GM18858 (cell line): ENCODE data around the gene EHMT1.
"Not testable (repeated sequence)": the region's sequence is repeated elsewhere in the genome, so short reads cannot be mapped to it uniquely, and the experiment has no call there.

Experiments used
- ATAC-seq: cut with Tn5 transposase; IDR thresholded peaks from one replicate; pipeline ENCODE4 v1.9.1; 2021; ENCODE audit not compliant: unreplicated experiment

Gene EHMT1

DNA sequence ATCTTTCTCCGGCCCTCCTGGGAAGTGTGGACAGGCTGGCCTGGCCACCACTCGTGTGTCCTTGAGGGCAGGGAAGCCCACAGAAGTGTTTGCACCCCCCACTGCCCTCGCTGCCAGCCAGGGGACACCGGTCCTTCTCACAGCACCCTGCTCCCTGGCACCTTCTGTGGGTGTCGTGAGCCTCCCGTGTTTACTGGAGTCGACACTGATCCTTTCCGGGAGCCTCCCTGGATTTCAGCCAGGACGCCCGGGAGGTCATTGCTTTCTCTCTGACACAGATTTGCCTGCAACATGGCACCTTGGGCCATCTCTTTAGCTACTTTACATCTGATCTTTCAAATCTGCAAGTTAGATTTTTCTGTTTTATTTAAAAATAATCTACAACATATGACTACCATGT is 138.3 kb downstream of the EHMT1 start:
- no peak for ATAC-seq

DNA sequence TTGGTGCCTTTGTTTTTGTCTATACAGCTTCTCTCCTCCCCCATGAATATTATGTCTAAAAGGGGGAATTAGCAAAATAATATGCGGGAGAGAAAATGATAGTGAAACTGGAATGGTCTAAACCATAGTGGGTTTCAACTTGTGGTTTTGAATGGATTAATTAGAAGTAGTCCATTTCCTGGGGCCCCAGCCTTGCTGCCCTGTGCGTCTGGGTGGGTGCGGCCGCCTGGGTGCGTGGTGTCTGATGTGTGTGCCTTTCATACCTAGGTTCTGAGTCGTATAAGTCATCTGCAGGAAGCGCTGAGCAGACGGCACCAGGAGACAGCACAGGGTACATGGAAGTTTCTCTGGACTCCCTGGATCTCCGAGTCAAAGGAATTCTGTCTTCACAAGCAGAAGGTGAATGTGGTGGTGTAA is 138.8 kb downstream of the EHMT1 start:
- no peak for ATAC-seq

DNA sequence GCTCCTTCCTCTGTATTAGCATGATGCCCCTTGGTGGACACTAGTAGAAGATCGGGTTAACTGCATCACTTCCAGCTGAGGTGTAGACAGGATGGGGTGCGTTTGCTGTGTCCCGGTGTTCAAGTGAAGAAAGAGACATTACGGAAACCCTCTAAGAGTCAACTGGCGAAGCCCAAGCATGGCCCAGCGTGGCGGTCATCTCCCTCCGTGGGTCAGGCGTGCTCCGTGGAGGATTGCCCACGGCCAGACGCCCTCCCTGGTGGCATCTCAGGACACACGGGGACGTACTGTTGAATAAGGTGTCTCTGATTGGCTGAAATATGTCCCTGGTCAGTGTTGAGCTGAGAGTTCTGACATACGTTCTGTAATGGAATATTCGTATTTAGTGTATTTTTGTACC is 139.3 kb downstream of the EHMT1 start:
- no peak for ATAC-seq

DNA sequence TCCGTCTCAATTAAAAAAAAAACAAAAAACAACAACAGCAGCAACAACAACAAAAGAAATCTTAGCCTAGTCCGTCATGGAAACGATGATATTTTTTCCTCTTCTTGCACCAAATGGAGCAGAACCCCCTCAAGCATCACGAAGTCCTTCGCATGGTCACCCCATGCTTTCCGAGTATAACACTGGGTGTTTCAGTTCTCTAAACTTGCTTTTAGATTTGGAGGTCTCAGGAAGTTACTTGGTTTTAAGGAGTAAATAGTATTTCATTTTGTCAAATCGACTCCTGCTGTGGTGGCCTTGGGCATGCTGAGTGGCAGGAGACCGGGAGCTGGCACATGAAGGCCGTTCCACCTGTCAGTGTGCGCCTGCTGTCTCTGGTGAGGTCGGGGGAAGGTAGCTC is 140.3 kb downstream of the EHMT1 start:
- ATAC-seq = no peak

DNA sequence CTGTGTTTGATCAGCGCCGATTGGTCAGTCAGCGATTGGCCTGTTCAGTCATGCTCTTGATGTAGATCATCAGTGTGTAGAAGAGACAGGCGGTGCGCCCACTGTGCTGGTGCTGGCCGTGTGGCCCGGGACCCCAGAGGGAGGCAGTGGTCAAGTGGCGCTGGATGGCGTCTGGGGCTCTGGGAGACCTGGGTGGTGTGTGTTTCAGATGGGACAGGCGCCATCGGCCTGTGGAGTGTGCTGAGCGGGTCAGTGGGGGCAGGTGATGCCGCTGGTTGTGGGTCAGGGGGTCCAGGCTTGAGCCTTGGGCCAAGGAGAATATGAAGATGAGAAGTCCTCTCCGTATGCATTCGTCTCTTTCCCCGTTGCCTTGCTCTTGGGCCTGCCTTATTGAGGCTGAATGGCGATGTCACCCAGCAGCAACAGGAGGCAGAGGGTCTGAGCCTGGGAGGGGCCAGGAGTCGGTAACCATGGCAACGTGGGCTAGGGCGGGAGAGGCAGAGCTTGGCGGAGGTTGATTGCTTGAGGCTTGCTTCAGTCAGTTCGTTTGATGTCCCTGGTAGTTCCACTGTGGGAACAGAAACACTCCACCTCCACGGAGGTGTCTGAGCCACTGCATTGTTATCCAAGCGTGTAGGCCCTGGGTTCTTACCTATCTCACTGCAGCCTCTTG is 141.0 kb downstream of the EHMT1 start:
- no peak for ATAC-seq

DNA sequence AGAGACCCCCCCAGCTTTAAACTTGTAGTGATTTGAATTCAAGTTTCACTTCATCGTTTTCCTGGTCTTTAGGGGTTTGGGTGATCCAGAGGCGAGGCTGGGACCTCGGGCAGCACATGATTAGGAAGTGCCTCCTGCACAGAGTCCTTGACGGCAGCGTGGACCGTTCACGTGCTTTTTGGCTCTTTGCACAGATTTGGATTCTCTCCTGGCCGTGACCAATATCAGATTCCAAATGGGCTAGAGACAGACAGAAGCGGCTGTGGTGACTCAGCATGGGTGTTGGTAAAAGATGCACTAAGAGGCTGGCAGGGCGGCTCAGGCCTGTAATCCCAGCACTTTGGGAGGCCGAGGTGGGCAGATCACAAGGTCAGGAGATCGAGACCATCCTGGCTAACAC is 141.6 kb downstream of the EHMT1 start:
- ATAC-seq = no peak

DNA sequence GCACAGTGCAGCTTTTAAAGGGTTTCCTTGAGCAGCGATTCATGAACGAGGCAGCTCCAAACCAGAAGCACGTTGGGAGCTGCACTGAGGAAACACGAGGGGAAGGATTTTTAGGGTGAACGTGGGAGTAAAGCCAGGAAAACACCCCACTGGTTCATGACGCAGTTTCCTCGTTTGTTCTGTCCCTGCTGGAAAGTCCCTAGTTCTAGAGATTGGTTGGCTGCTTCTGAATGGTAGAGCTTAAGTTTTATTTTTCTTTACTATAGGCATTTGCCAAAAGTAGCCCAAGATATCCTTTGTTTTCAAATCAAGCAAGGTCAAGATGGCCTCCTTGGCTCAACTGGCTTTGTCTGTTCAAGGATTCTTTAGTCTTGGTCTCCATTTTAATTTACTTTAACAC is 142.2 kb downstream of the EHMT1 start:
- ATAC-seq = no peak

DNA sequence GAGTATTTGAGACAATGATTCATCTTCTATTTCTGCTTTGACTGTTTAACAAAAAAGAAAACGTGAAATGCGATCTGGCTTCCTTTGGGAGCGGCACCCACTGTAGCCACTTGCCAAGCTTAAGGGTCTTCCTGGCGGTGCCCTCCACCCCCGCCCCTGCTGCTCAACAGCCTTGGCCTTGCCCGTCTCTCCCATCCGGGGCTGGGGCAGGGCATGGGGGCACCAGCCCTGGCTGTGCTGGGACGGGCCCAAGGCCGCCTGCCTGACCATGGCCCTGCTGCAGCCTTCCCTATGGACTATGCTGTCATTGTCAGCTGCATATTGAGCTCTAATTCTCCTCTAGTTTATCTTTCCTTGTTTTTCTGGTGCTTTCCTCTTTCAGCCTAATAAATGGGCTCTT is 143.0 kb downstream of the EHMT1 start:
- no peak for ATAC-seq

DNA sequence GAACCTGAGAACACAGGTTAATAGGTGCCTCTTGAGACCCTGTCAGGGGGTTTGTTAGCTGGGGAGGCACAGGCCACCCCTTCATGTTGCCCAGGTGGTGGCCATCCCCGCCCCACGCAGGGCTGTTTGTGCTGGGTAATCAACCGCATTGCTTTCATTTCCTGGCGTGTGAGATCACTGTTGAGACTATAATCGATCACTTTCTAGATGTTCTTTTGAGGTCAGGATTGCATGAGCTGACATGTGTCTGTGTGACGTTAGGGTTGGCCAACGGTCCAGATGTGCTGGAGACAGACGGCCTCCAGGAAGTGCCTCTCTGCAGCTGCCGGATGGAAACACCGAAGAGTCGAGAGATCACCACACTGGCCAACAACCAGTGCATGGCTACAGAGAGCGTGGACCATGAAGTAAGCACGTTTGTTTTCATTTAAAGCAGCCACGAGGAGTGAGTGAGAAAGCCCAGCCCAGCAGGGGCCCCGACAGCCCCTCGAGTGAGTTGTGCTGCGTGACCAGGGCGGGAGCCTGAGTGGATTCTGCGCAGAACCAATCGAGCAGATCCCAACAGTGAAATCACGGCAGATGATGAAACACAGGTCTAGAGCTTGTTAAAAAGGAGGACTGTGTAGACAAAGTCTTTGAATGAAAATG is 143.7 kb downstream of the EHMT1 start:
- ATAC-seq = no peak

DNA sequence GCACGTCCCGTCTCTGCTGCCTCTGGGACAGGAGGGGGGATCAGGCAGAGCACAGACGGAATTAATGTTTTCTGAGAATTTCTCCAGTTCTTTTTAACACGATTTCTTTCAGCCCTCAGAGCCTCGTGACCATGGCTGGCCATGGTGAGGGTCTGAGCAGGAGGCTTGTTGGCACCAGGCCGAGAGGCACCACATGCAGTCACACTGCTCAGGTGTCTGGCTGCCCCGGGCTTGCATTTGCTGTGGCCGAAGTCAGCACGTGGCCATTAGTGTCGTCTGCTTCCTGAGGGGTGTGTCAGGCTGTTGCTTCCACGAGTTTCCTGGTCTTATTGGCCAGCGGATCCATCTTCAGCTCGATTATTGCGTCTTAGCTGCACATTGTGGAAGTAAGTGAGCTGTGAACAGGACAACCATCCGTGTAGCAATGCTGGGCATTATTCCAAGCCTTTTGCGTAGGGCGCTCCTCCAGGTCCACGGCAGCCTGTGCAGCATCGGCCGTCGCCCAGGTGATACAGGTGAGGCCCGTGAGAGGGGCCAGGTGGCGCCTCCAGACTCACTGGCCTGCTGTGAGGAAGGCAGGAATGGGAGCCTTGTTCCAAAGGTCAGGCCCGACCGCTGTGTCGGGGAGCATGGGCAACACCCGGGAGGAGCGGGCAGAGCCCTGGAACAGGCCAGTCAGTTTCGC is 144.6 kb downstream of the EHMT1 start:
- no peak for ATAC-seq

DNA sequence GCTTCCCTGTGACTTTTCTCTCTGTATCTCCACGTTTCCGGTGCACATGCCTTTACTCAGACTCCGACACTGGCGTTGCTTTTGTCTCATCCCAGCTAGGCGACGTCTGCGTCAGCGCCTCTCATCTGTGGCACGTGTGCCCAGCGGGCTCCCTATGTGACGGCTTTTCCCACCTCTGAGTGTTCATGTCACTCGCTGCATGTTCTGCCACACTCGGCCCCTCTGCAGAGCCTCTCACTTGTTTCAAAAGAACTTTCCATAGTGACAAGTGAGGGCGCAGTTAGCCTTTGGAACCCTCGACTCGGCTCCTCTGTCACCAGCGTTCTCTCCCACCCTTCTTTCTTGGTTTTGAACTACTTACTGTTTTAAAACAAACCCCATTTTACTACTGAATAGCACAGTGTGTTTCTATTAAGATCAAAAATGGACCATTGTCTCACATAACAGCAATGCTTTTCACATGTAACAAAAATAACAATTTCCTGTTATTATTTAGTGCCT is 145.4 kb downstream of the EHMT1 start:
- no peak for ATAC-seq

DNA sequence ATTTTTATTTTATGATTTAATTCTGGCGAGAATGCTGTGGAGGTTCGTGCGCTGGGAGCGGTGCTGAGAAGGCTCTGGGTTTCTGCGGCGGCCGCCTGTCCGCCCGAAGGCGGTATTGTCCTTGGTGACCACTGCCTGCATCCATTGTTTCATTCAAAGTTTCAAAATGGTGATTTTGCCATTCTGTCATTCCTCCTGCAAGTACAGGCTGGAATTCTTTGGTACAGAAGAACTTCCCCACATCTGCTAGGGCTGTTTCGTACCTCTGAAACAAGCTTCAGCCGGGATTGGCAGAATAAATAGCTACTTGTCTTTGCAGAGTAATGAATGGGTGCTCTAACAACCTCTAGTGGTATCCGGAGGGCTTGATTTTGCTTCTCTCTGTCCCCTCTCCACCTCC is 146.2 kb downstream of the EHMT1 start:
- ATAC-seq = no peak

DNA sequence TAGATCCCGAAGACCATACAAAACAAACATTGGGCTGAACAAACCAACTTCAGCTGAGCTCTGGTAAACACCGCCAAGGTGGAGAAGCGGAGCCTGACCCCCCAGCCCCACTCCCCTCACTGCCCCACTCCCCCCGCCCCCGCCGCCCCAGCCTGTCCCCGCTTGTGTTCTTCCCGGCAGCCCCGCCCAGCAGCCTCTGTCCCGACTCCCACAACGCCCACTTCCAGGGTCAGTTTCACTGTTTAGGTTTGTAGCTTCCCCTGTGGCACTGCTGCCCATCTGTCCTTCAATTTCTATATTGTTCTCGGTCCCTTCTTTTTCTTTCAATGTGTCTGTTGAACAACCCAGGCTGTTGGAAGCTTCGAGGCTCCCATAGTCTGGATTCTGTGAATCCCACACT is 146.7 kb downstream of the EHMT1 start:
- no peak for ATAC-seq

DNA sequence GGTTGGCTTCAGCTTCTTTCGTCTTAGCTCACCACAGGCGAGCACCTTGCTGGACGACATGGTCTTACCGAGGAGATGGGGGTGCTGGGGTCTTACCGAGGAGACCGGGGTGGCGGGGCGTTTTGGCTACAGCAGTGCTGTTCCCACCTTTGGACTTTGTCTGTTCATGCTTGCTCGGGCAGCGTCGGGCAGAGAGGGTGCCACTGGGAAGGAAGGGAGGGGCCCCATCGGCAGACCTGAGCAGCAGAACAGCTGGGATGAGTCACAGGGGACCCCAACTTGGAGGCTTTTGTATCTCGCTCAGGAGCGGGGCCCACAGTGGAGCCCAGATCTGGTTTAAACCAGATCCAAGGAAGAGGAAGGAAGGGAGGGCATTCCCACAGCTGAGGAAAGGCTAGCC is 152.8 kb downstream of the EHMT1 start:
- ATAC-seq = no peak

DNA sequence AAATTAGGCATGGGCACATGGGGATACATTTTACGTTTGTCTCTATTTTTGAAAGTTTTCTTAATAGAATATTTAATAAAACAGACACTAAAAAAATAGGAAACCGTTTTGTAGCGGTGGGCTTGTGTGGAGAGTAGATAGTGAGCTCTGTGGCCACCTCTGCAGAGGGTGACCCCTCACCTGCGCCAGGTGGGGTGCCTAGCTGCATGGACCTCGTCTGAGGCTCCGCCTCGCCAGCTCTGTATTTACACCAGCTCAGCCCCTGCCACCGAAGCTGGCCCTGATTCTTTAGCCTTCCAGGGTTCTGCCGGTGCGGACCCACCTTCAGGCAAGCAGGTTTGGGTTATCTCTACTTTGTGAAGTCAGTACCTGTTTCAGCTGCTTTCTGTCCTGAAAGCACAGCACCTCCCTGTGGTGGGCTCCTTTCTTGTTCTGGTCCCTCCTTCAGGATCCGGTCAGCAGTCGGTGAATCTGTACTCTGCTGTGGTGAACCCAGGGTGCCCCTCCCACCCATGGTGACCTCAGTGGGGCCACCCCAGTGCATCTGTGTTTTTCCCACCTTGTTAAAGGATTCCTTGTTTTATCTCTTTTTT is 153.6 kb downstream of the EHMT1 start:
- ATAC-seq = no peak

DNA sequence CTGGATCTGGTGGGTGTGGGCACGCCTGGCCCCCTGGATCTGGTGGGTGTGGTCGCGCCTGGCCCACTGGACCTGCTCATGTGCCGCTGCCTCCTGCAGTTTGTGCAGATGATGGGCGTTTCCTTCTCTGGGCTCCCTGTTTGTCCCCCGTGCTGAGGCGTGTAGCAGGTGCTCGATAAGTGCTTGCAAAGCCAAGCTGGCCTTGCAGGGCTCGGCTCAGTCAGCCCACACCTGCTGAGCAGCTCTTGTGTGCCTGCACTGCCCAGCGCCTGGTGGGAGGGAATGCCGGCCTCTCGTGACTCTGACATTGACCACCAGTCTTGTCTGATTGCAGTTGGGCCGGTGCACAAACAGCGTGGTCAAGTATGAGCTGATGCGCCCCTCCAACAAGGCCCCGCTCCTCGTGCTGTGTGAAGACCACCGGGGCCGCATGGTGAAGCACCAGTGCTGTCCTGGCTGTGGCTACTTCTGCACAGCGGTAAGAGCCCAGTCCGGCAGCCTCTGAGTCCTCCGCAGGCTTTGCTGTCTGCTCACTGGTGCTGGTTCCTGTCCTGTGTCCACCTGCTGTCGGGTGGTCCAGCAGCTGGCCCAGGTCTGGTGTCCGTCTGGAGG is 156.1 kb downstream of the EHMT1 start:
- no peak for ATAC-seq

DNA sequence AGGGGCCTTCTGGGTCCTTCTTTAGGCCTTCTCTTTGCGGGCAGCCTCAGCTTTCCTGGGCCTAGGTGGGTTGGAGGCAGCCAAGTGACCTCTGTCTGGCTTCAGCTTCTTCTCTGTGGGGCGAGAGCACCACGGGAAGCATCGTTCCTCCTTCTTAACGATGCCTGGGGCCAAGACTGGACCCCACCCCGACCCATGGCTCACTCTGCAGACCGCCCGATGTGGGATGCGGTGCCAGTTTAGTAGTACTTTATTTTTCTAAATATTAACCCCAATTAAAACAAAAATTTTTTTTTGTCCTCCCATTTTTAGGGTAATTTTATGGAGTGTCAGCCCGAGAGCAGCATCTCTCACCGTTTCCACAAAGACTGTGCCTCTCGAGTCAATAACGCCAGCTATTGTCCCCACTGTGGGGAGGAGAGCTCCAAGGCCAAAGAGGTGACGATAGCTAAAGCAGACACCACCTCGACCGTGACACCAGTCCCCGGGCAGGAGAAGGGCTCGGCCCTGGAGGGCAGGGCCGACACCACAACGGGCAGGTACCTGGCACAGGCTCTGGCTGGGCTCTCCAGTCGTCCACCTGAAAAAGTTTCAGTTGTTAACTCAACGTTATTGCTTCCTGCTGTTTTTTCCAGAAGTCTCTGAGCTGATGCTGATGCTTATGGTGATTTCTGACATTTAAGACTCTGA is 157.6 kb downstream of the EHMT1 start:
- ATAC-seq = no peak

DNA sequence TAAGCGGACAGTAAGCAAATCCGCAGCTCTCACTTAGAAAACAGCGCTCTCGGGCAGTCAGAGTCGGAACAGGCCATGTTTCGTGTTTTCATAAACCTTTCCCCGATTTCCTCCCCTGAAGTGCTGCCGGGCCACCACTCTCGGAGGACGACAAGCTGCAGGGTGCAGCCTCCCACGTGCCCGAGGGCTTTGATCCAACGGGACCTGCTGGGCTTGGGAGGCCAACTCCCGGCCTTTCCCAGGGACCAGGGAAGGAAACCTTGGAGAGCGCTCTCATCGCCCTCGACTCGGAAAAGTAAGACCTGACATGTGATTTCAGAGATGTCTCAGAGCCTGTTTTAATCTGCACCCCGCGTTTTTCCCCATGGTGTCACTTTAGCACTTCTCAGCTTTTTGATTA is 159.0 kb downstream of the EHMT1 start:
- ATAC-seq = no peak

DNA sequence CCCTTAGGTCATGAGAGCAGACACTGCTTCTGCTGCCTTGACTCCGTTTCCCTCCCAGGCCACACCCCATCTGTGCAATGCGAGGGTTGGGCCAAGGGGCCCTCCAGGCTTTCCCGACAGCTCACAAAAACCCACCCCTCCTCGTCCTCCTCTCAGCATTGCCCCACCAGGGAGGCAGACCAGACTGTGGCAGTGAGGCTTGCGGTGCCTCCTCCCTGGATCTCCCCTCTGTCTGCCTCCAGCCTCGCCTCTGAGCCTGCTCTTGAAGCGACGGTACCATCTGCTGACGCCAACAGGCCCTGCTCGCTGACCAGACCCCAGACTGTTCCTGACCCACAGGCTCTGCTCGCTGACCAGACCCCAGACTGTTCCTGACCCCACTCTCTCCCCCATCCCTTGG is 159.5 kb downstream of the EHMT1 start:
- ATAC-seq = no peak

DNA sequence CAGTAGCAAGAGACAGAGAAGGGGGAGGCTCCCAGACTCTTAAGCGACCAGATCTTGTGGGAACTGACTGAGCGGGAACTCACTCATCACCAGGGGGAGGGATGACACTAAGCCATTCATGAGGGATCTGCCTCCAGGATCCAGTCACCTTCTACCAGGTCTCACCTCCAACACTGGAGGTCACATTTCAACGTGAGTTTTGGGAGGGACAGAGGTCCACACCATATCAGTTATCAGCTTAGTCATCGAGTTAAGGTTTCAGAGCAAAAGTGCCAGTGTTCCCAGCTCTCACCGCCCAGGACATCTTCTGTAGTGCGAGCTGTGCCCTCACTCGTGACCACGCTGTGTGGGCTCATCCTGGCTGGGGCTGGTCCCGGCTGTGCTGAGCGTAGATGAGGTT is 160.1 kb downstream of the EHMT1 start:
- no peak for ATAC-seq

DNA sequence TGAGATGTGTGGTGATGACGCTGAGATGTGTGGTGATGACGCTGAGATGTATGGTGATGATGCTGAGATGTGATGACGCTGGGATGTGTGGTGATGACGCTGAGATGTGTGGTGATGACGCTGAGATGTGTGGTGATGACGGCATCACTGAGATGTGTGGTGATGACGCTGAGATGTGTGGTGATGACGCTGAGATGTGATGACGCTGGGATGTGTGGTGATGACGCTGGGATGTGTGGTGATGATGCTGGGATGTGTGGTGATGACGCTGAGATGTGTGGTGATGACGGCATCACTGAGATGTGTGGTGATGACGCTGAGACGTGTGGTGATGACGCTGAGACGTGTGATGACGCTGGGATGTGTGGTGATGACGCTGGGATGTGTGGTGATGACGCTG is 161.2 kb downstream of the EHMT1 start:
- not testable (repeated sequence) for ATAC-seq
